HG03432 (cell line): ENCODE measurements around the gene RSPH6A.

Experiments used
- ATAC-seq: cut with Tn5 transposase; IDR thresholded peaks from one replicate; pipeline ENCODE4 v1.9.1; 2021; ENCODE audit warnings: mild to moderate bottlenecking, moderate library complexity; ENCODE audit not compliant: unreplicated experiment

RSPH6A gene

DNA sequence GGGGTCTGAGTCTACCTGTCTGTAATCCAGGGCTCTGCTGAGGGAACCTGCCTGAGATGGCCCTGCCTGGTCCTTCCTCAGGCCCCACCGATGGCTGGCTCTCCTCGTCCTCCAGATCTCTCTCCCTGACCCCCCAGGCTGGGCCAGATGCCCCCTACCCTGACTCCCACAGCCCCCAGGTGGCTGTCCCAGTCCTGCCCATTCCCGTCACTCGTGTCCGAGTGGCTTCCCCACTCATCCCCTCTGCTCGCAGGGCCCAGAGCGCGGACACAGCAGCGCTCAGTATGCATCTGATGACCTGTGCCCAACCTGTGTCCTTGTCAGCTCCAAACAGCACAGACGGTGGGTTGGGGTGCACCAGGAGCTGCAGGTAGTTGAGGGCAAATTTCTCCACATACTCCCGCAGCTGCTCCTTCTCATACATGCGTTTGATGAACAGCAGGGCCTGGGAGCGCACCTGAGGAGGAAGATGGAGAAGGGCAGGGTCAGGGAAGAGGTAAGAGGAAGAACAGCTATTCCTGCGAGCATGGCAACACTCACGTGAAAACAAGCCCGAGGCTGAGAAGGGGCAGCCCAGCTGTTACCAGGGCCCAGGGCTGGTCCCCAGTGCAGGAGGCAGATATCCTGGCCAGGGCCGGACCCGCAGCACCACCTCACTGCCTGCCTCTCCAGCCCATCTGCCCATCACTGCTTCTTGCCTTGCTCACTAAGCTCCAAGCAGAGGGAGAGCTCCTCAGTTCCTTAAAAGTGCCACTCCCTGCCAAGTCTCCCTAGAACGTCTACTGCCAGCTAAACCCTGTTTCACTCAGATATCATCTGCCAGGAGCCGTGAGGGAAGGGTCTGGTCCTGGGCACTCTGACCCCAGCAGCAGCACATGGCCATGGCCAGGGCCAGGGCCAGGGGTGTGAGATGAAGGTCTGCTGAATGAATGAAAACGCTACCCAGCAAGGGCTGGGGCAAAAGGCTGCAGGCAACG, 11.1 kb upstream of the RSPH6A start:
- no peak for ATAC-seq

DNA sequence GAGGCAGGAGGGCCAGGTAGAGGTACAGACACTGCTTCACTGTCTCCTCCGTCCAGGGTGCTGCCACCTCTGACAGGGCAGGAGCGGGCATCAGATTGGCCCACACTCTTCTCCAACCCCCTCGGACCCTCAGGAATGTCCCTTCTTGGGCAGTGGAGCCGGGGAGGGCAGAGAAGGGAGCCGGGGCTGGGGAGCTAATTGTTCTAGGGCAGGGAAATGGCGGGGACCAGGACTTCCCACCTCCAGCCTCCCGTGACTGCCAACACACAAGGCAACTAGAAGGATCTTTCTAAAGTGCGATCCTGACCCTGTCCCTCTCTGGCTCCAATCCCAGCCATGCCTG, 10.1 kb upstream of the RSPH6A start:
- no peak for ATAC-seq

DNA sequence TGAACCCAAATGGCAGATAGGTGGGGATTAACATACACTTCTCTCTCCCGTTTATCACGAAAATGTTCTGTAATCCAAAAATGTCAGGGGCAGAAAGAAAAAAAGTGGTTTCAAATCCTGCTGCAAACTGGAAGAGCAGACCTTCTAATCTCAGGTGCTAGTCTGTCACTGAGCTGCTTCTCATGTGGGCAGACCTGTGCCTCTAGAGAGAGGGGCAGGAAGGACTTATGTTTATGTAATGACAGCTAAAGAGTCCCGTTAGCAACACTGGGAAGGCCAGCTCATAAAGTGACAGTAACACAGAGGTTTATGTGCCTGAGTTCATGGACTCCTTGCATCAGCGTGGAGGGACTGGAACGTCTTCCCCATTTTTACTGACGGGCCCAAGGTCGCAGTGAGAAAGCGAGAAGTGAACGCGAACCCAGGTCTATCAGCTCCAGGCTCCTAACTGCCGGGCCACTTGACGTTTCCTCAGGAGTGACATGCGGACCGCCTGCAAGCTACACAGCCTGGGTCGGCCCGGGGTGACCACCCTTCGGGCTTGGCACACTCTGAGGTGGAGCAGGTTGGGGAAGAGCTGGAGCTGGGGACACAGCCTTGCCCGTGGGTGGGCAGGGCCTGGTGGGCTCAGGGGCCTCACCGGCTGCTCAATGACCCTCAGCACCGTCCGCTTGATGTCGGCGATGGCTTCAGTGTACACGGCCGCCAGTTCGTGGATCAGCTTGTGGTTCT, 9.6 kb upstream of the RSPH6A start:
- no peak for ATAC-seq

DNA sequence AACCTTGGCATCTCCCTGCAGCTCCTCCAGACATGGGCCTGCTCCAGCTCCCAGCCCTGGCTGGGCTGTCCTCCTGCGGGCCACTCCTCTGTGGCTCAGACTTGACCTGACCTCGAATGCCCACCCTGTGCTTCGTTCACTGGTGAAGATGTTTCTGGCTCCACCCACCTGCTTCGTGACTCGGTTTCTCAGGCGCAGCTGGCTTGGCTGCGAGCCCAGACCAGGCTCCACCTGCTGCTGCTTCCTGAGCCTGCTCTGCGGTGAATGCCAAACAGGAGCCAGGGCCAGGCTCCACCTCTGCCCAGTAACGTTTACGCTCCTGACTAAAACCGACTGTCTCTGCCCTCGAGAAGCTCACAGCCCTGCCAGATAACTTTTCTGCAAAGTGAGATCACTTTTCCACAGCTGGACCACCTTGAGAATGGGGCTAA, 8.9 kb upstream of the RSPH6A start:
- ATAC-seq = no peak

DNA sequence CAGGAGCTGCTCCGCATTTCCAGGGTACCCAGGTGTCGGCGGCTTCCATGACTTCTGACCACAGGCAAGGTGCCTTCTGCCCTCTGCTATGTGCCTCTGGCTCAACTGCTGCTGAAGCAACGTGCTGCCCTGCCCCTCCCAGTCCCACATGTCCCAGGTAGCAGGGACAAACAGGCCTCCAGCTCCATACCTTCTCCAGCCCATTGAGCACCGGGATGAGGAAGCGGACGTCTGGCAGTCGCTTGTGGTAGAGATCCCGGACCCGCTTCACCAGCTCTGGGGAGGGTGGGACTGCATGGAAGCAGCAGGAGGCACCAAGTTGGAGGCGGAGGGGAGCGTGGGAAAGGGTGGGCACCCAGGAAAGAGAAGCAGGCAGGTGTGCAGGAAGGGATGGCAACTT, 8.1 kb upstream of the RSPH6A start:
- no peak for ATAC-seq

DNA sequence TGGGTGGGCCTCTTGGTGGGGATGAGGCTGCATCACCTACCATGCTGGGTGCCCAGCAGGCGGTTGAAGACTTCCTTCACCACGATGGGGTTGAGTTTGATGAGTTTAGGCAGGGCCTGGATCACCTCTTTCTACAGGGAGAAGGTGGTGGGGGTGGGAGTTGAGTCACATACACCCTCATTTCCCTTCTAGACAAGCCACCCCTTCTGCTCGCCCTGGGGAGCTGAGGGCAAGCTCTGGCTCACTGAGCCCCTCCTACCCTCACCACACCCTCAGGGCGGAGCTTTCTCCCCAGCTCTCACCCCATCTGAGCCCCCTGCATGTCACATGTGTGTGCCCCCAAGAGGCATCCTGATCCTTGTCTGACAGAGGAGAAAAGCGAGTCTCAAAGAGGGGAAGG, 7.6 kb upstream of the RSPH6A start:
- ATAC-seq = no peak

DNA sequence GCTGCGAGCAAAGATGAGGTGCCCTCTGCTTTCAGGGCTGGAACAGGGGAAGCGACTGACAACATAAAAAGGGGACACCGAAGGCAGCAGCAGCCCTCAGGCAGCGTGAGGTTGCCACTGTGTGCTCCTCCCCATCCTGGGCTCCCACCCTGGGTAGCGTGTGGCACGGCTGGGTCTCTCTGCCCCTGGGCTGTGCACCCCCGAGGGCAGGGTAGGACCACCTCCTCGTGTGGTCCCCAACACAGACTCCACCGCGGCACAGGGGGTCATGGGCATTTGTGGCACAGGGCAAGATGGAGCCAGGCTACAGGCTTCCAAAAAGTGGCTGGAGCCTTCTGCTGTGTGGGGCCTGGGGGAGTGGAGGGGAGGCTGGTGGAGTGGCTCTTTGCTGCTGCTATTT, 6.5 kb upstream of the RSPH6A start:
- no peak for ATAC-seq

DNA sequence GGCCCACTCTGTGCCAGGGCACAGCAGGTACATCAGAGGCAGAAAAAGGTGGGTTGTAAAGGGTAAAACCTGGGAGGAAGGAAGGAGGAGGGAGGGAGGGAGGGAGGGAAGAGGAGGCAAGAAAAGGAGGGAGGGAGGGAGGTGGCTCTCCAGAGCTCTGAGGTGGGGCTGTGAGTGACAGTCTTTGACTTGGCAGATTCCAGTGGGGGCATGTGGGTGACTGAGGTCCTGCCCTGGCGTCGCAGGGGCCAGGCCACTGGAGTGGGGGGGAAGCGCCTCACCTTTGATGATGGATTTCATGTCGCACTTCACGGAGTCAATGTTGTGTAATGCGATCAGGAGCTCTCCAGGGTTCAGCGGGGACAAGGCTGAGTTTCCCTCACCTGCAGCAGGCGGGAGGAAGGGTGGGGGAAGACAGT, 6.0 kb upstream of the RSPH6A start:
- ATAC-seq = no peak

DNA sequence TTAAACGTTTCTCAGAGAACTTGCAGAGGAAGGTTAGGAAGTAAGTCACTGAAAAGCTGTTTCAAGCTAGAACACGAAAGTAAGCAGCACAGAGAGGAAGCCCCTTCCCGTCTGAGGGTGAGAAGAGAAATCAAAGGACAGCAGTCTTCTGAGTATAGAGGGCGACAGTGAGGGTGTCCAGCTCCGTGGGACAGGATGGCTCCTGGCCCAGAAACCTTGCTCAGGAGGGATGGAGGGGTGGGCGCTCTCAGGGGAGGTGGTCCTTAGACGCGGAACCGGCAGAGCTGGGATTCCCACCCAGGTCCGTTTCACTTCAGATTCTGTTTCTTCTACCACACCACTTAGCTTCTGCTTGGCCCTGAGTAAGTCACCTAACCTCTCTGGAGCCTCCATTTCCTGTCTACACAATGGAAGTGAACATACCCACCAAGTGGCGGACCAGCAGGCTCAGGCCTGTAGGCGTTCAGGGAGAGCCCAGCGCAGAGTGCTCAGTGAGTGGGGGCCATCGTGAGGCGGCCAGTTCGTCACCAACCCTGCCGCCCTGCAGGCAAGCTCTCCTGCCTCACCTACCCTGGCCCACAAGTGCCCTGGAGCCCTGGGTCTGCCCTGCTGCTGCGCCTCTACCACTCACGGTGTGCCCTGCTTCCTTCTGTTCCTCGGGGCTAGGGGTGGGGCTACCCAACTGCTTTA, 5.5 kb upstream of the RSPH6A start:
- ATAC-seq = no peak

DNA sequence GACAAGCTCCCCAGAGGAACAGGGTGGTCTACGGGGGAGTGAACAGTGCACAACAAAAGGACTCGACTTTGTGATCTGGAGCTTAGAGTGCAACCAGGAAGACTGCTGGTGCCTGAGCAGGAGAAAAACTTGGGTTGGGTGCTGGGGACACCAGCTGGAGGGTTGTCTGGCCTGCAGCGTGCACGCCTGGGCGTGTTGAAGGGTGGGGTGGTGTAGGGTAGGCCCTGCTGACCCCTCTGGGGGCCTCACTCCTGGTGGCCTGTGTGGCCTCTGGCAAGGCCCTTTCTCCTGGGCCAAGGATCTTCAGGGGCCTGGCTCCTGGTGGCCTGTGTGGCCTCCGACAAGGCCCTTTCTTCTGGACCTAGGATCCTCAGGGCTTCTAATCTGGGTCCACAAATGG, 4.7 kb upstream of the RSPH6A start:
- ATAC-seq = no peak

DNA sequence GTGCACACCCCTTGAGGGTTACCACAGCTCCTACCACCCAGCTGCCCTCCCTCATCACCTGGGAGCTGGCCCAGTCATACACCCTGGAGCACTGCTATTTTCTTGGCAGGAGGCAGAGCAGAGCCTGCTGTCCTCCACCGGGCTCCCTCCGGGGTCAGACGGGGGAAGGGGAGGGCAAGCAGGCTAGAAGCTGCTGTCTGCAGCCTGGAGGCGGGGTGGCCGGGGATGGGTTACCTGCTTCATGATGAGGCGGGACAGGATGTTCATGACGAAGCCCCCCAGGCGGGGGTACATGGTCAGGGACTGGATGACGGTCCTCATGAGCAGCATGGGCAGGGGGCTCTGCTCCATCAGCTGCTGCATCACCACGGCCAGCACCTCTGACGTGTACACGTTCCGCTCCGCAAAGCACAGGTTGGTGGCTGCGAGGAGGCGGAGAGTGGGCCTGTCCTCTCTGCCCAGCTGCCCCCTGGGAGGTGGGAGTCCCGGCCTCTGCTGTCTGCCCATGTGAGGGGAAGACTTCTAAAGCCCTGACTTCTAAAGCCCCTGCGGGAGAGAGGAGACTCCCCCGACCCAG, 2.7 kb upstream of the RSPH6A start:
- ATAC-seq = no peak

DNA sequence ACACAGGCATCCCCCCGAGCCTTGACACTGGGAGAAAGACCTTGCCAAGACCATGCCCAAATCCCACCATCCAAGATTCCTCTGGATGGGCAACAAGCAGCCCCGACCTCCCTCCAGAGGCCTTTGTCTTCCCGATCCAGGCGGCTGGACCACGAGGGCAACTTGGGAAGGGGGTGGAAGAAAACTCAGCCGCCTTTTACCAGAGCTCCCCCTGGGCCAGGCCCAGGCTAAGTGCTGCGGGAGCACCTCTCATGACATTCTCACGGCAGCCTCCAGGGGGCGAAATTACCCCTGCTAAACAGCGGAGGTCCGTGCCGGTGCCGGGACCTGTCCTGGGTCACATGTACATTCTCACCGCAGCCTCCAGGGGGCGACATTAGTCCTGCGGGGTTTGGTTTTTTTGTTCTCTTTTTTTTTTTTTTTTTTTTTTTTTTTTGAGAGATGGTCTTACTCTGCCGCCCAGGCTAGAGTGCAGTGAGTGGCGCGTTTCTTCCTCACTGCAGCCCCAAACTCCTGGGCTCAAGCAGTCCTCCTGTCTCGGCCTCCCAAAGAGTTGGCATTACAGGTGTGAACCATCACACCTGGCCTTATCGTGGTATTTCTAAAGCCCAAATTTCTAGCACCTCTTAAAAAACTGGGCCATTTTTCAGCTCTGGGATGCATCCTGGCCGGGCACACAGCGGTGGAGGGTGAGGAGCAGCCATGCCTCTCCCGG, 2.1 kb upstream of the RSPH6A start:
- peak; percentile 84 for ATAC-seq

DNA sequence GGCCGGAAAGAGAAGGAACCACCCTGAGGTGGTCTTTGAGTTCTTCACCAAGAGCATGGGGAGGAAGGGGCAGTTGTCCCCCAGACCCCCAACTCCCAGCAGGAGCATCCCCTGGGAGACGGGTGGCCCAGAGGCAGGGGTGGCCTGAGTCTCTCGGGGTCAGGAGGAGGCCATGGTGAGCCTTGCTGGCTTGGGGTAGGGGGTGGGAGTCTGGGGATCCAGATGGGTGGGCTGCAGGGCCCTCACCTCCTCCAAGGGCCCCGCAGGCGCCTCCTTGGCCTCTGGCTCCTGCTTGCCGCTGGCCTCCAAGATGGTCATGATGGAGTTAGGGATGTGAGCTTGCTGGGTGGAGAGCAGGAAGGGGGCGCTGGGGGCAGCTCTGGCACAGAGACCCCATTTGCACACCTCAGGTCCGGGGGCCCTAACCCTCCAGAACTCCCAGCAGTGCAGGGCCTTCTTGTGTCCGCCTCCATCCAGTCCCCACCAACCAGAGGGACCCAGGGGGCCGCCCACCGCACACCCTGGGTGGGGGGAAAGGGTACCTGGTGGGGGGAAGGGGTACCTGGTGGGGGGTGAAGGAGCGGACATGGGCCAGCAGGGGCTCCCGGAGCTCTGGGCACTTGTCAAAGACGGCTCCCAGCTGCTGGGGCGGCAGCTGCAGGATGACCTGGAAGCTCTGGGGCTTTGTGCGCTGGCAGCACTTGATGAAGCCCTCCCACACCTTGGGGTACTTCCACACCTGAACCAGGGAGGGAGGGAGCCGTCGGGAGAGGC, 1.3 kb upstream of the RSPH6A start:
- ATAC-seq = no peak

DNA sequence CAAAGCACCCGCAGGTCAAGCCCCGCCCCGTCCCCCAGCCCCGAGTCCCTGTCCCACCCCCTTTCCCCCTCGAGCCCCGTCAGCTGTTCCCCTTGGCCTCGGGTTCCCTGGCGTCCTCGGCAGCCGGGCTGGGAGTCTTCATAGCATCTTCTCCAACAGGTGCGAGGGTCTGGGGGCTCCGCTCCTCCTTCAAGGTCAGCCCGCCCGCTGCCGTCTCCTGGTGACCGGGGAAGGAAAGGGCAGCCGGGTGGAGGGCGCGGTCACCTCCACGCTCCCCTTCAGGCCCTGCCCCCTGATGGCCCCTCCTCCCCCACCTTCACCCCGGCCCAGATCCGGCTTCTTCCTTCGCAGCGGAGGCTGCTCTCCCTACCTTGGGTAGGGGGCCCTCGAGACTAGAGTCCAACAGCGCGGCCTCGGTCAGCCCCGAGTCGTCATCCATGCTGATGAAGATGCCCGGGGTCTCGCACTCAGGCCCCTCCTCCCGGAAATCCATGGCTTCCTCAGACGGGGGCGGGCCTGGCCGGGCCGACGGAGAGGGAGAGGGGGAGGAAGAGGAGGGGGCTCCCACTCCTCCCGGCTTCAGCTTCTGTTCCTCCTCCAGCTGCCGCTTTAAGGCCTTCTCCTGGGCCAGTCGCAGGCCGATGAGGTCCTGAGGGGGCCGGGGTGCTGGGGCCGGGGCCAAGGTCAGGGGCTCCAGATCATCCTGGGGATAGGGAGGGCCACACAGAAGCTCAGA, 541 bp upstream of the RSPH6A start:
- ATAC-seq = no peak

DNA sequence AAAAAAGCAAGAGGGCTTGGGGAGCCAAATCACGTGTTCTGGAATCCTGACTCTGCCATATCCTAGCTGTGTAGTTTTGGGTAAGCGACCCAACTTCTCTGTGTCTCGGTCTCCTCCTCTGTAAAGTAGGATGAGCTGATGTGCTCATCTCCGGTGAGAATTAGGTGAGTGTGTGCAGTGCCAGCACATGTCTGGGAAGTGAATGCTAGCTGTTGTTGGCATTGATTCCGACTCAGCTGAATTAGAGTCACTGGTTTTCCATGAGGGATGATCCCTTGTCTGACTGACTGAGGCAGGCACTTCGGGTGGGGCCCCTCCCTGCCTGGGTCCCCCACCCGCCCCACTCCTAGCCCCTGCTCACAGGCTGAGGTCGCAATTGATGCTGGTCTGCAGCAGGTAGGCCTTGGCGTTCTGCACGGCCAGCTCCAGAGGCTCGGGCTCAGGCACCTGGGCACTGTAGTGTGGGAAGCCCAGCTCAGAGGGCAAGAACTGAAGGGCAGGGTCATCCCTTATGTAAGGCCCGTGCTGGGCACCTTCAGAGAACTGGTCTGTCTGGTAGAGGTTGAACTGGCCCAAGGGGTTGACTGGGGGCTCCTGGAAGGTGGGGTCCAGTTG, 835 bp downstream of the RSPH6A start:
- no peak for ATAC-seq

DNA sequence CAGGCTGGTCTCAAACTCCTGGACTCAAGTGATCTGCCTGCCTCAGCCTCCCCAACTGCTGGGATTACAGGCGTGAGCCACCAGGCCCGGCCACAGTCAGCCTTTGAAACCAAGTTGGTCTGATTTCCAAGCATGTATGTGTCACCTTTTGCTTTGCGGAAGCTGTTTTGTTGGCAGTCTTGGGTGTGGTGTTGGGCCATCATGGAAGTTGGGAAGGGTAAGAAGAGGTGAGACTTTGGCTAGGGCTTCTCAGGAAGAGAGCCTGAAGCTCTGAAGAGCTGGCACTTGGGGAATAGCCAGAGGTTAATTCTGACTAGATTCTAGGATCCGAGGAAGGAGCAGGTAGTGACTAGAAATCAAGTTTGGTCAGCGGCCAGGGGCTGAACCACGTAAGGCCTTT, 2.8 kb downstream of the RSPH6A start:
- ATAC-seq = no peak

DNA sequence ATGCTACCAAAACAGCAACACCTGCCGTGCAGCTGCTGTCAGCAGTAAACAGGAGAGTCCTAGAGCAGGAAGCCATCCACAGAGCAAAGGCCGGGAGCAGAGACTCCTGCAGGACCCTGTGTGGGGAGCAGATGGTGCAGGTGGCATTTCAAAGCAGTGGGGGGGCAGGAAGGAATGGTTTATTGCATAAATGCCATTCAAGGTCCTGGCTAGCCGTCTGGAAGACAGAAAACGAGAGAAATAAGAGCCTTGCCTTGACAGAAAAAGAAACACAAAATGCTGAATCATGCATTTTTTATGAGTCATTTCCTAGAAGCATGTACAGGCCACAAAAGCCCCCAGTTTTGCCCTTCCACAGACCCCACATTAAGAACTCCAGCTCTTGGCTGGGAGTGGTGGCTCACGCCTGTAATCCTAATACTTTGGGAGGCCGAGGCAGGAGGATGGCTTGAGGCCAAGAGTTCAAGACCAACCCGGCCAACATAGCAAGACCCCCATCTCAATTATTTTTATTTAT, 5.4 kb downstream of the RSPH6A start:
- no peak for ATAC-seq

DNA sequence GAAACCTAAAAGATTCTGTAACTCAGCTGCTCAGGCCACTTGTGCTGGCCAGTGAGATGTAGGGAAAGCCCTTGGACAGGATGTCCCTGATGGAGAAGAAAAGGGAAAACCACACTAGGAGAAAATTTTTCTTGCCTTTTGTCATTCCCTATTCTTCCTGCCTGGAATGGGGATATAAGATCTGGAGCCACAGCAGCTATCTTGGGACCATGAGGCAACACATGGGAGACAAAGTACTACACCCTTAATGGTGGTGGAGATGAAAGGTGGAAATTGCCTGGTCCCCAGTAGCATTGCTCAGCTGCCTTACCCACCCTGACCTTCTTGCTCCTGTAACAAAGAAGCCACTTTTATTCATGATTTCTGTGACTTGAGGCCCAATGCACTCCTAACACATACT, 9.4 kb downstream of the RSPH6A start:
- no peak for ATAC-seq

DNA sequence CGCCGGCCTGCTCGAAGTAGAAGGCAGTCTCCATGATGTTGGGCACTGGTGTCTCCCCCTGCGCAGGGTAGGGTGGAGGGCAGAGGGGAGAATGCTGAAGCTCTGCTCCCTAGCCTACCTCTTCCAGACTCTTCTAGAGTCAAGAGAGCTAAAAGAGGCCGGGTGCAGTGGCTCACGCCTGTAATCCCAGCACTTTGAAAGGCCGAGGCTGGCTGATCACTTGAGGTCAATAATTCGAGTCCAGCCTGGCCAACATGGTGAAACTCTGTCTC, 10.2 kb downstream of the RSPH6A start:
- ATAC-seq = no peak
